HG03469 (cell line): ENCODE results near the gene ATG5.

Experiments
- ATAC-seq: cut with Tn5 transposase; IDR thresholded peaks from one replicate; pipeline ENCODE4 v1.9.1; 2021; ENCODE audit warnings: mild to moderate bottlenecking, moderate library complexity, moderate number of reproducible peaks; ENCODE audit not compliant: unreplicated experiment

The ATG5 gene

GRCh38 chr6:106226676-106227075 lies 98.9 kb downstream of the ATG5 start:
- ATAC-seq: no peak

DNA sequence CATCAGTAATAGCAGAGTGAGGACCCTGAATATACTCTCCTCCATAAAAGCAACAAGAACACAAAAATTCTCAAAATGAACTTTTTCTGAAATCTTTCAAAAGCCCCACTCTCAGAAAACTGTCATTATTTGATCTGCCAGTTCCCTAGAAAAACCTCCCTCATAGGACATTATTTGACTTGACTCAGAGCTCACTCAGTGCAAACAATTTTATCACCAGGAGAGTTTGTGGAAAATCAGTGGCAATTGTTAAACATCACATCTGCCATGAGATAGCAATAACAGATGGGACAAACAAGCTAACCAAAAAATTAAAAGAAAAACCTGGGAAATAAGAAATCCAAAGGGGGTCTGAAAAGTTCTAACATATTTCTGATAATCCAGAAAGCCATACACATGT lies 100.0 kb downstream of the ATG5 start:
- no peak for ATAC-seq

GRCh38 chr6:106223300-106223930 lies 102.1 kb downstream of the ATG5 start:
- no peak for ATAC-seq

DNA sequence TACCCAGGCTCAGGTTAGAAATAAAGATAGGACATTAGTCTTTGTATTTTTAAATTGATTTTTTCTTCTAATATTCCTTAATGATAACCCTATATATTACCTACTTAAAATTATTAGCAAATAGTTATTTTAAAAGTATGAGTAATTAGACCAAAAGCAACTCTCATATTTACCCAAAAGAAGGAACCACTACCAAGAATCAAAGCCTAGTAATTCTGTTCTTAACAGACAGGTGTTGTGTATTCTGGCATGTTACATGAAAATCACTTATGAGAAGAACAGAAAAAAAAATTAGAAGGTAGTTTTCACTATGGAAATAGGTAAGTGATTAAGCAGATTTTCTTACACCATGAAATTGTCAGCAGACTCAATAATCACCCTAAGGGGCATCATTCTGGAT lies 105.1 kb downstream of the ATG5 start:
- ATAC-seq: no peak

DNA sequence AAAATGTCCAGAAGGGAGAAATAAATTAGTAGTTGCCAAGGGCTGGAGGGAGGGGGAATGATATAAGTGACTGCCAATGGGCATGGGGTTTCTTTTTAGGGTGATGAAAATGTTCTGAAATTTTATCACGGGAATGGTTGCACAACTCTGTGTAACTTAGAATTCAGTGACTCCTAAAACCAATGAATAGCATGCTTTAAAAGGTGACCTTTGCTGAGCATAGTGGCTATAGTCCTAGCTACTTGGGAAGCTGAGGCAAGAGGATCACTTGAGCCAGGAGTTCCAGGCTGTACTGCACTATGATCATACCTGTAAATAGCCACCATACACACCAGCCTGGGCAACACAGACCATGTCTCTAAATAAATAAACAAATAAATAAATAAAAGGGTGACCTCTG lies 109.0 kb downstream of the ATG5 start:
- no peak for ATAC-seq

GRCh38 chr6:106215608-106216007 lies 110.0 kb downstream of the ATG5 start:
- ATAC-seq: no peak

DNA sequence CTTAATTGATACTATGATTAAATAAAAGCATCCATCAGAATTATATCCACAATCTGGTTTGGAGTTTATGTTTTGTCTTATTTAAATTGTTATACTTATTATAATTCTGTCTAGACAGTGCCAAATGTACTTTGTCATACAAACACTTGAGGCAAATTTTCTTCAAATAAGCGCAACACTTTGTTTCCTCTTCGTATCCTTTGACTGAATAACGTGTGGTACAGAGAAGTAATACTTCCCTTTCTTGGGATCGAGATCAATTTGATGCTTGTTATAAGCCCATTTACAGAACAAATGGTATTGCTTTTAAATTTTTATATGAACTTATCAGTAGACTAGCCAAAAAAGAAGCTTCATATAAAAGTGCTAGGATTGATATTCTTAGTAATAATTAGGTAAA lies 111.0 kb downstream of the ATG5 start:
- ATAC-seq: no peak

- ATAC-seq: no peak
Measured at GRCh38 chr6:106213660-106214289, 111.8 kb downstream of the ATG5 start.

- ATAC-seq: no peak
Measured at GRCh38 chr6:106212576-106212975, 113.0 kb downstream of the ATG5 start.

GRCh38 chr6:106206905-106207304 lies 118.7 kb downstream of the ATG5 start:
- ATAC-seq: no peak

- ATAC-seq: no peak
Measured at GRCh38 chr6:106204961-106205360, 120.6 kb downstream of the ATG5 start.

DNA sequence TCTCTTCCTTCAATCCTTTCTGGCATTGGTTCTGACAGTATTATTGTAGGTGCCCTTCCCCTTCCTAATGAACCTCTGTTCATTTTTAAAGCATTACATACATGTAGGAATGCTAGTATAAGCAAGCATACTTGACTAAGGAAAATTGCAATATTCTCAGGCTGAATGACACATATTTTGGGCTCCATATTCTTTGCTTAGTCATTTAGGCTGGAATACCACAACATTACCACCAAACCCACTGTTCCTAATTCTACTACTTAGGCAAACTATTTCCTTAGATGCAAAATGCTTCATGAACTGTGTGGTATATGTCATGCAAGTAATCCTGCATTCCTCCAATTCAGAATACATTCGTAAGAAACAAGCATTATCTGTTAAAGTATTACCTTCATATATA lies 125.6 kb downstream of the ATG5 start:
- ATAC-seq: no peak

GRCh38 chr6:106199331-106199730 lies 126.2 kb downstream of the ATG5 start:
- no peak for ATAC-seq

DNA sequence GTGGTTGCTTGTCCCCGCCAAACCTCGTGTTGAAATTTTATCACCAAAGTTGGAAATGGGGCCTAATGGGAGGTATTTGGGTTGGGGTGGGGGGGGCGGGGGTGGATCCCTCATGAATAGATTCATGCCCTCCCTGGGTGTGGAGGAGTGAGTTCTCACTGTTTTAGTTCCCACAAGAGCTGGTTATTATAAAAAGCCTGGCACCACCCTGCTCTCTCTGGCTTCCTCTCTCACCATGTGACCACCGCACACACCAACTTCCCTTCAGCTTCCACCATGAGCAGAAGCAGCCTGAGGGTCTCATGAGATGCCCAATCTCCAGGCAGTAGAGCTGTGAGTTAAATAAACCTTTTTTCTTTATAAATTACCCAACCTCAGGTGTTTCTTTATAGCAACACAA lies 128.1 kb downstream of the ATG5 start:
- ATAC-seq: no peak

GRCh38 chr6:106194949-106195921 lies 130.3 kb downstream of the ATG5 start:
- no peak for ATAC-seq

DNA sequence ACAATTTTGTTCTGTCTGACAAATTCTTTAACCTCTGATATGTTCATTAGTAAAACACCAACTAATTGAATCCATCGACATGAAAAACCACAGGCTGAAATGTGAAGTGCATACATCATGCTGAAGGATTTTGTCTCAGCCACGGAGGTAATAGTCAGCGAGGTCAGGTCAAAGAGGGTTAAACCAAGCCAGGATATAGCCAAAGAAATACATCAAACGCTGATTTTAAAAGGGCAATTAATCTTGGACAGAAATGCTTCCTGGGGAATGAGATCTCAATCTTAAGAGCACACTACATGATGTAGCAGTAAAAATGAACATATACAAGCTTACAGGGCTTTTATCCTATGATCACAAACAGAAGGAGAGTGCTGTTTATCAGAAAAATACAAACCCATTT lies 132.7 kb downstream of the ATG5 start:
- ATAC-seq: no peak

- ATAC-seq: no peak
Measured at GRCh38 chr6:106188104-106188794, 137.3 kb downstream of the ATG5 start.

GRCh38 chr6:106187424-106187982 lies 138.1 kb downstream of the ATG5 start:
- ATAC-seq: no peak

GRCh38 chr6:106186714-106187113 lies 138.8 kb downstream of the ATG5 start:
- no peak for ATAC-seq

- no peak for ATAC-seq
Measured at GRCh38 chr6:106186172-106186571, 139.4 kb downstream of the ATG5 start.

GRCh38 chr6:106185615-106186014 lies 139.9 kb downstream of the ATG5 start:
- no peak for ATAC-seq
